SK-N-SH (cell line): ENCODE results near the gene KIF6. TPM values are rescaled to one million over a fixed set of nuclear protein-coding genes. Genes with fewer than 3 reads are reported as not detected.

Experiments
- CTCF ChIA-PET: fragments of 300-600, 350-600 bp; formaldehyde crosslinking; extraction: SDS; loops from one replicate; lab custom pipeline; 2021; lab: Yijun Ruan, JAX
- POLR2A ChIA-PET: fragments of 350-600 bp; sonication (Branson Sonifier 250); formaldehyde crosslinking; extraction: SDS; loops from one replicate; lab custom pipeline; 2020; ENCODE audit warnings: antibody characterized with exemption, inconsistent platforms; lab: Yijun Ruan, JAX
- DNase-seq: peaks from one replicate; pipeline ENCODE4 v3.0.0; 2012
- H2AFZ ChIP-seq: fragments of 200-600 bp; sonication (generic); 2 replicates; pipeline ENCODE4 v1.8.1; 2016; ENCODE audit warnings: antibody characterized with exemption, mild to moderate bottlenecking, low read depth
- H3F3A ChIP-seq: fragments of 200-600 bp; sonication (generic); replicated peaks from 2 replicates; pipeline ENCODE3; 2016; ENCODE audit warnings: antibody characterized with exemption, mild to moderate bottlenecking; ENCODE audit not compliant: insufficient read depth
- H3K27ac ChIP-seq, 2 experiments: fragments of 200-500 bp in 1 of 2; fragments of 200-600 bp in 1 of 2; sonication (Bioruptor generic) in 1 of 2; sonication (generic), shearing (Covaris generic) in 1 of 2; 2 replicates each; pipeline versions ENCODE4 v1.5.1 to v1.6.1; 2014 to 2016; ENCODE audit warnings: low read depth in 2 of 2, inconsistent platforms in 1 of 2, low read length in 1 of 2, mild to moderate bottlenecking in 1 of 2, mixed read lengths in 1 of 2
- H3K27me3 ChIP-seq: fragments of 200-600 bp; sonication (generic), shearing (Covaris generic); 2 replicates; pipeline ENCODE4 v1.6.1; 2016; ENCODE audit warnings: mixed run types; ENCODE audit not compliant: insufficient read depth
- H3K36me3 ChIP-seq, 2 experiments: fragments of 200-500 bp in 1 of 2; fragments of 200-600 bp in 1 of 2; sonication (Bioruptor generic) in 1 of 2; sonication (generic) in 1 of 2; replicated peaks in 1 of 2; 2 replicates each; pipeline versions ENCODE3 to v1.5.1; 2014 to 2016; ENCODE audit warnings: low read length in 1 of 2, mild to moderate bottlenecking in 1 of 2; ENCODE audit not compliant: insufficient read depth in 2 of 2, control insufficient read depth in 1 of 2
- H3K4me1 ChIP-seq, 2 experiments: fragments of 200-500 bp in 1 of 2; fragments of 200-600 bp in 1 of 2; sonication (Bioruptor generic) in 1 of 2; sonication (generic), shearing (Covaris generic) in 1 of 2; 2 replicates each; pipeline versions ENCODE4 v1.5.1 to v1.6.1; 2014 to 2016; ENCODE audit warnings: low read depth in 1 of 2, low read length in 1 of 2, mixed run types in 1 of 2; ENCODE audit not compliant: insufficient read depth in 2 of 2, control insufficient read depth in 1 of 2
- H3K4me2 ChIP-seq: fragments of 200-600 bp; sonication (generic), shearing (Covaris generic); 2 replicates; pipeline ENCODE4 v1.6.1; 2017; ENCODE audit warnings: mixed run types
- H3K4me3 ChIP-seq, 2 experiments: fragments of 200-500 bp in 1 of 2; fragments of 200-600 bp in 1 of 2; sonication (Bioruptor generic) in 1 of 2; sonication (generic), shearing (Covaris generic) in 1 of 2; 2 replicates each; pipeline versions ENCODE4 v1.5.1 to v1.8.1; 2014 to 2016; ENCODE audit warnings: low read depth in 2 of 2, inconsistent platforms in 1 of 2, low read length in 1 of 2, mild to moderate bottlenecking in 1 of 2, mixed read lengths in 1 of 2, moderate library complexity in 1 of 2
- H3K79me2 ChIP-seq: fragments of 200-600 bp; sonication (generic); 2 replicates; pipeline ENCODE4 v1.8.1; 2017; ENCODE audit warnings: mild to moderate bottlenecking; ENCODE audit not compliant: insufficient read depth
- H3K9ac ChIP-seq: fragments of 200-600 bp; sonication (generic); 2 replicates; pipeline ENCODE4 v1.6.1; 2017; ENCODE audit warnings: mixed run types
- H3K9me2 ChIP-seq: fragments of 200-600 bp; sonication (generic); 2 replicates; pipeline ENCODE4 v1.6.1; 2017; ENCODE audit warnings: mixed run types
- H3K9me3 ChIP-seq: fragments of 200-600 bp; sonication (generic); 2 replicates; pipeline ENCODE4 v1.6.1; 2017; ENCODE audit warnings: mixed run types, mild to moderate bottlenecking, moderate library complexity
- H4K20me1 ChIP-seq: fragments of 200-600 bp; sonication (generic); 2 replicates; pipeline ENCODE4 v1.6.1; 2017; ENCODE audit warnings: mild to moderate bottlenecking, mixed run types; ENCODE audit not compliant: insufficient read depth
- CHD2 ChIP-seq: fragments of 150-350 bp; IDR thresholded peaks from 2 replicates; pipeline ENCODE4 v1.6.1; 2018; ENCODE audit warnings: low read length; ENCODE audit not compliant: partially characterized antibody
- ELF1 ChIP-seq: IDR thresholded peaks from 2 replicates; pipeline ENCODE4 v1.4.0; 2012
- EZH2phosphoT487 ChIP-seq: fragments of 200-600 bp; sonication (generic); IDR thresholded peaks from 2 replicates; pipeline ENCODE4 v1.6.1; 2017; ENCODE audit warnings: low read depth, mixed run types, mild to moderate bottlenecking, antibody characterized with exemption, moderate library complexity, borderline replicate concordance
- FOXM1 ChIP-seq: IDR thresholded peaks from 2 replicates; pipeline ENCODE4 v1.4.0; 2012; ENCODE audit warnings: low read depth, mild to moderate bottlenecking
- GABPA ChIP-seq: IDR thresholded peaks from 2 replicates; pipeline ENCODE4 v1.4.0; 2012; ENCODE audit warnings: low read depth, mild to moderate bottlenecking
- IRF3 ChIP-seq: fragments of 150-350 bp; IDR thresholded peaks from 2 replicates; pipeline ENCODE4 v1.6.1; 2016; ENCODE audit warnings: mild to moderate bottlenecking, low read depth, low read length
- MEF2A ChIP-seq: IDR thresholded peaks from 2 replicates; pipeline ENCODE4 v1.4.0; 2012; ENCODE audit warnings: low read depth, borderline replicate concordance
- MXI1 ChIP-seq: IDR thresholded peaks from 2 replicates; pipeline ENCODE4 v1.6.1; 2012; ENCODE audit warnings: mild to moderate bottlenecking, low read depth, low read length, improper control_type of control experiment
- NRF1 ChIP-seq: IDR thresholded peaks from 2 replicates; pipeline ENCODE4 v1.6.1; 2012; ENCODE audit warnings: low read depth, mild to moderate bottlenecking, low read length
- PBX3 ChIP-seq: IDR thresholded peaks from 2 replicates; pipeline ENCODE4; 2012
- RAD21 ChIP-seq: IDR thresholded peaks from 2 replicates; pipeline ENCODE4 v1.6.1; 2012; ENCODE audit warnings: mild to moderate bottlenecking, low read length
- RCOR1 ChIP-seq: fragments of 150-350 bp; IDR thresholded peaks from 2 replicates; pipeline ENCODE4 v1.6.1; 2017; ENCODE audit warnings: antibody characterized with exemption, low read length
- REST ChIP-seq: IDR thresholded peaks from 2 replicates; pipeline ENCODE4 v1.6.1; 2012; ENCODE audit warnings: mild to moderate bottlenecking, low read depth, low read length, moderate library complexity
- RFX5 ChIP-seq: IDR thresholded peaks from 2 replicates; pipeline ENCODE4 v1.6.1; 2012; ENCODE audit warnings: mild to moderate bottlenecking, improper control_type of control experiment, low read length
- RXRA ChIP-seq: IDR thresholded peaks from 2 replicates; pipeline ENCODE4 v1.4.0; 2012; ENCODE audit warnings: low read depth, mild to moderate bottlenecking, borderline replicate concordance
- SIN3A ChIP-seq: IDR thresholded peaks from 2 replicates; pipeline ENCODE4 v1.6.1; 2012; ENCODE audit warnings: low read depth, mild to moderate bottlenecking, low read length, moderate library complexity, borderline replicate concordance
- SMC3 ChIP-seq: IDR thresholded peaks from 2 replicates; pipeline ENCODE4 v1.6.1; 2012; ENCODE audit warnings: low read depth, low read length, improper control_type of control experiment
- TCF12 ChIP-seq: IDR thresholded peaks from 2 replicates; pipeline ENCODE4 v1.4.0; 2012
- USF2 ChIP-seq: fragments of 150-350 bp; IDR thresholded peaks from 2 replicates; pipeline ENCODE4 v1.6.1; 2017; ENCODE audit warnings: antibody characterized with exemption, low read length, low read depth, borderline replicate concordance
- WGBS: methylation state at CpG from one replicate; pipeline ENCODE4 v1.1.6; 2017; ENCODE audit warnings: low lambda C conversion rate; 5-methylcytosine and 5-hydroxymethylcytosine counted together
- polyA plus RNA-seq, 3 experiments: library from polyadenylated mRNA; depleted of rRNA; stranded (reverse); fragments of >200 nt; gene quantifications; 2 replicates each; pipeline ENCODE4 v1.2.3, GENCODE V29; 2012

KIF6 gene
- polyA plus RNA-seq, 1 of the 3 experiments (the other 2 are of a cell fraction): 0.13 TPM

- Histone ChIP-seq H3K9me3 (no peaks in the 10 kb centered on the region), H3K36me3 (no peaks in the 10 kb centered on the region), H3K79me2 (no peaks in the 10 kb centered on the region), H3F3A (no peaks in the 10 kb centered on the region), H3K9me2 (no peaks in the 10 kb centered on the region), H3K27me3 (no peaks in the 10 kb centered on the region), H3K27ac (no peak overlapping the region), H3K4me2 (no peak overlapping the region), H4K20me1 (no peaks in the 10 kb centered on the region), H2AFZ (no peak overlapping the region), H3K9ac (no peak overlapping the region), H3K4me1 (no peaks in the 10 kb centered on the region), H3K4me3 (no peak overlapping the region)
- CTCF ChIA-PET: interaction anchor here (0.9 kb wide), 1 partner anchor 11 kb away, joined by 4 read pairs; no protein-coding TSS in a partner anchor
- POLR2A ChIA-PET: no interaction called here
- no peak for DNase-seq
- TF ChIP-seq ELF1: no peak
- no peak for TF ChIP-seq RAD21
- no peak for TF ChIP-seq RXRA
- no peak for TF ChIP-seq GABPA
- TF ChIP-seq EZH2phosphoT487: no peak
- no peak for TF ChIP-seq PBX3
- TF ChIP-seq REST: no peak
- no peak for TF ChIP-seq SIN3A
- TF ChIP-seq TCF12: no peak
- no peak for TF ChIP-seq USF2
- WGBS: 73% methylated on average over 1 of the region's 1 CpG
These were observed 279.5 kb downstream of the KIF6 start for GRCh38 chr6:39445667-39446066.

- no peak overlapping the region for H3K4me3 ChIP-seq
- no peak overlapping the region for H2AFZ ChIP-seq
- H3K9me3 ChIP-seq: no peaks in the 10 kb centered on the region
- no peaks in the 10 kb centered on the region for H3K27me3 ChIP-seq
- H3K36me3 ChIP-seq: no peaks in the 10 kb centered on the region
- no peaks in the 10 kb centered on the region for H4K20me1 ChIP-seq
- H3K79me2 ChIP-seq: no peaks in the 10 kb centered on the region
- no peaks in the 10 kb centered on the region for H3K9me2 ChIP-seq
- 43% methylated on average over 5 of the region's 5 CpGs for WGBS
- no peak overlapping the region for H3K9ac ChIP-seq
- TF ChIP-seq NRF1 (no peak), IRF3 (no peak), RCOR1 (no peak), MXI1 (no peak), GABPA (no peak), RAD21 (no peak), FOXM1 (no peak), MEF2A (no peak), SMC3 (no peak), RXRA (no peak), USF2 (no peak), CHD2 (no peak), RFX5 (no peak)
- H3K4me1 ChIP-seq: no peaks in the 10 kb centered on the region
- no peak for DNase-seq
- H3K27ac ChIP-seq: no peak overlapping the region
- POLR2A ChIA-PET: no interaction called here
- no peak overlapping the region for H3K4me2 ChIP-seq
- H3F3A ChIP-seq: no peaks in the 10 kb centered on the region
- CTCF ChIA-PET: interaction anchor here (1.0 kb wide), 1 partner anchor 75 kb away, joined by 3 read pairs; no protein-coding TSS in a partner anchor
These were observed 280.7 kb downstream of the KIF6 start for GRCh38 chr6:39444479-39445019.
